ENCODE measurements around the gene MAP3K5.
"Not testable (repeated sequence)": the region's sequence is repeated elsewhere in the genome, so short reads cannot be mapped to it uniquely, and the experiment has no call there.

Gene MAP3K5

DNA sequence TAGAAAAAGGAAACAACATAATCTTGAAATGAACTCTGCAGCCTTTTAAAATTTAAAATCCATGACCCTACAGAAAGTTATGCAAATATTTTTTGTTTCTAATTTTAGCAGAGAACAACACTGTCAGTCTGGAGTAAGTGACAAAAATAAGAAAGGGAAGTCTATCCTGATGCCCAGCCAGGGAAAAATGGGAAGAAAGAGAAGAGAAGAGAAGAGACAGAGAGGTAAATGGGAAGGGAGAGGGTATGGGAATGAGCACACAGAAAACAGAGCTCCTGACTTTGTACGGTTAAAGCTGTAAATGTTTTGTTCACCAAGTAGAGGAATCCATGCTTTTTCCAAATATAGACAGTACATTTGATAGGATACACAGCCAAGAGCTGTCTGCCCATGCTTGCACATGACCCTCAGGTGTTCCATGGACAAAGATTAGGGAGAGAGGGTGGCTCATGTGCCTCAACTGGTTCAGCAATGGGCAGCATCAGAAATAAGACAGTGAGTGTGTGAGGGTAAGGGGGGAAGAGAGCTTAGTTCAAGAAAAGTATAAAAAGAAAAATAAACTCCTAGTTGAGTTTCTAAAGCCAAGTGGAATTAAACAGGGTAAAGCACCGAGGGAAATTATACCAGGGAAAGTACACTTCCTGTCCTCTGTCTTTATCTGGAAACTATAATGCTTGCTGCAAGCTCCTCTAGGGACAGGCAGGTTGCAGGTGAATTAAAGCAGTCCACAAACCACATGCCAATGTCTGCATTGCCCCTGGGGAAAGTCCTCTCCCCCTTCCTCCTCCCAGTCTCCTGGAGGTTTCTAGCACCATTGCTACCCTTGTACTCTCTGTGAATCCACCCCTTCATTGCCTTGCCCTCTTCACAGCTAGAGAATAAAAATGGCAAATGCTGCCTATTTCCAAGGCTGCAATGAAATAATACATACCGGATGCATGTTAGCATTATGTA, 30.0 kb downstream of the MAP3K5 start:
- DNase-seq = no peak
- Histone ChIP-seq H3K36me3 (ENCODE audit: control insufficient read depth in 4 of 4, insufficient read depth in 4 of 4, low read length in 3 of 4) (no peaks in the 10 kb centered on the region), H3K27ac (ENCODE audit: insufficient read depth in 1 of 2, low read depth in 1 of 2, low read length in 2 of 2, poor library complexity in 1 of 2, severe bottlenecking in 2 of 2) (peak overlapping the region; percentile 6 to 52), H3K27me3 (replicated peaks in 2 of 5; ENCODE audit: control insufficient read depth in 4 of 5, insufficient read depth in 5 of 5, low read length in 4 of 5) (no peaks in the 10 kb centered on the region), H3K9me3 (ENCODE audit: control extremely low read depth in 1 of 5, control insufficient read depth in 4 of 5, insufficient read depth in 2 of 5, low read depth in 1 of 5, low read length in 4 of 5) (no peaks in the 10 kb centered on the region), H3K4me1 (ENCODE audit: control extremely low read depth in 1 of 4, control insufficient read depth in 4 of 4, insufficient read depth in 4 of 4, low read length in 3 of 4) (peaks cover 30 to 75% (median 61%) of the 10 kb centered on the region in 4 experiments), H3K4me3 (ENCODE audit: control insufficient read depth in 1 of 7, extremely low read depth in 1 of 7, insufficient read depth in 4 of 7, low read depth in 2 of 7, low read length in 6 of 7) (peak overlapping the region in 5 of 7 experiments; percentile 49 to 71 (median 52))
- WGBS (ENCODE audit: insufficient coverage) = no CpG with 5 or more reads among the region's 3 CpGs
- POLR2A ChIA-PET = no interaction called here
- CTCF ChIA-PET = interaction anchor here (0.9 to 4.8 kb wide), 7 partner anchors 9 to 118 kb away, joined by 3 to 28 read pairs (median 11); partner anchors contain the start of gene MAP3K5

DNA sequence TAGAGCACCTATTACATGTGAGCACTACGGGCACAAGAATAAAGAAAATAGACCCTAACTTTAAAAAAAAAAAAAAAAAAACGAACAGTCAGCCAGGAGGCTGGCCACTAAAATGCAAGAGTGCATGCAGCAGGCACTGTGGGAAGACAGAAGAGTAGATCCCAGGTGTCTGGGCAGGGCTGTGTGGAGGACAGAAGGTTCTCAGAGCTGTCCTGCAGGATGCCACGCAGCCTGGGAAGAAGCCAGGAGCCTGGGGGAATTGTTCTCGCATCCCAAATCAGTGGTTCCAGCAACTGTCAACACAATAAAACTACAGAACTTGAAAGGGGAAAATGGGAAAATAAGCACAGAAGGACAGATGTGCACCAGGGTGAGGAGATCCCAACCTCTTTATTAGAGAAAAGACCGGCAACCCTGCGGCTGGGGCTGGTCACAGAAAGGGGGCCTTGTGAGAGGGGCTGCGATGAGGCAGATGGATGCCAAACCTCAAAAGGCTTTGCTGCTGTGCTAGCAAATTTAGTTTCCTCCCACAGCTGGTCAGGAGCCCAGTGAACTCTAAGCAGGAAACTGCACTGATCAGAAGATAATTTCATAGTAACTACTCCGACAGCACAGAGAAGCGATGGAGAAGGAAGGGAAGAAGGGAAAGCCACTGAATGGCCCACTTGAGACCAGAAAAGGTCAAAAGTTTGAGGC, 30.9 kb downstream of the MAP3K5 start:
- Histone ChIP-seq H3K4me1 (ENCODE audit: control extremely low read depth in 1 of 4, control insufficient read depth in 4 of 4, insufficient read depth in 4 of 4, low read length in 3 of 4) (peaks cover 23 to 71% (median 58%) of the 10 kb centered on the region in 4 experiments), H3K27ac (ENCODE audit: insufficient read depth in 1 of 2, low read depth in 1 of 2, low read length in 2 of 2, poor library complexity in 1 of 2, severe bottlenecking in 2 of 2) (peak overlapping the region; percentile 6 to 52), H3K27me3 (replicated peaks in 2 of 5; ENCODE audit: control insufficient read depth in 4 of 5, insufficient read depth in 5 of 5, low read length in 4 of 5) (no peaks in the 10 kb centered on the region), H3K36me3 (ENCODE audit: control insufficient read depth in 4 of 4, insufficient read depth in 4 of 4, low read length in 3 of 4) (no peaks in the 10 kb centered on the region), H3K4me3 (ENCODE audit: control insufficient read depth in 1 of 7, extremely low read depth in 1 of 7, insufficient read depth in 4 of 7, low read depth in 2 of 7, low read length in 6 of 7) (peak overlapping the region in 6 of 7 experiments; percentile 7 to 71 (median 52)), H3K9me3 (ENCODE audit: control extremely low read depth in 1 of 5, control insufficient read depth in 4 of 5, insufficient read depth in 2 of 5, low read depth in 1 of 5, low read length in 4 of 5) (no peaks in the 10 kb centered on the region)
- DNase-seq = peak in 2 of 3 donors; percentile 52 to 75
- 0% methylated on average over 5 of the region's 9 CpGs for WGBS (ENCODE audit: insufficient coverage)
- ChIA-PET CTCF (interaction anchor here (1.1 to 4.8 kb wide), 6 partner anchors 10 to 117 kb away, joined by 3 to 27 read pairs (median 6); partner anchors contain the start of gene MAP3K5), POLR2A (interaction anchor here (0.6 kb wide), 1 partner anchor 473 kb away, joined by 6 read pairs; no protein-coding TSS in a partner anchor)

DNA sequence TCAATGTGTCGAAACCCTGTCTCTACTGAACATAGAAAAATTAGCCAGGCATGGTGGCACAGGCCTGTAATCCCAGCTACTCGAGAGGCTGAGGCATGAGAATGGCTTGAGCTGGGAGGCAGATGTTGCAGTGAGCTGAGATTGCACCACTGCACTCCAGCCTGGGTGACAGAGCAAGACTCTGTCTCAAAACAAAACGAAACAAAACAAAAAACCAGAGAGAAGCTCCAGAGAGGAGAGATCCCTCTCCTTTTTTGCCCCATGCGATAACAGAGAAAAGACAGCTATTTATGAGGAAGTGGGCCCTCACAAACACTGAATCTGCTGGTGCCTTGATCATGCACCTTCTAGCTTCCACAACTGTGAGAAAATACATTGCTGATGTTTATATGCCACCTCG, 31.5 kb downstream of the MAP3K5 start:
- 31% methylated on average over 4 of the region's 5 CpGs for WGBS (ENCODE audit: insufficient coverage)
- H3K9me3 ChIP-seq (ENCODE audit: control extremely low read depth in 1 of 5, control insufficient read depth in 4 of 5, insufficient read depth in 2 of 5, low read depth in 1 of 5, low read length in 4 of 5); H3K36me3 ChIP-seq (ENCODE audit: control insufficient read depth in 4 of 4, insufficient read depth in 4 of 4, low read length in 3 of 4); POLR2A ChIA-PET; H3K27me3 ChIP-seq (replicated peaks in 2 of 5; ENCODE audit: control insufficient read depth in 4 of 5, insufficient read depth in 5 of 5, low read length in 4 of 5): not testable (repeated sequence)
- CTCF ChIA-PET = interaction anchor here (1.0 to 4.8 kb wide), 7 partner anchors 13 to 41 kb away, joined by 3 to 27 read pairs (median 6); partner anchors contain the start of gene MAP3K5
- Histone ChIP-seq H3K4me1 (ENCODE audit: control extremely low read depth in 1 of 4, control insufficient read depth in 4 of 4, insufficient read depth in 4 of 4, low read length in 3 of 4) (peaks cover 23 to 65% (median 54%) of the 10 kb centered on the region in 4 experiments), H3K4me3 (ENCODE audit: control insufficient read depth in 1 of 7, extremely low read depth in 1 of 7, insufficient read depth in 4 of 7, low read depth in 2 of 7, low read length in 6 of 7) (peak overlapping the region in 5 of 7 experiments; percentile 4 to 71 (median 52)), H3K27ac (ENCODE audit: insufficient read depth in 1 of 2, low read depth in 1 of 2, low read length in 2 of 2, poor library complexity in 1 of 2, severe bottlenecking in 2 of 2) (peak overlapping the region in 1 of 2 experiments; percentile 52)
- DNase-seq = peak in 2 of 3 donors; percentile 72 to 83

GRCh38 chr6:136757150-136757549, 35.1 kb downstream of the MAP3K5 start:
- H3K4me3 ChIP-seq (ENCODE audit: control insufficient read depth in 1 of 7, extremely low read depth in 1 of 7, insufficient read depth in 4 of 7, low read depth in 2 of 7, low read length in 6 of 7) = no peak overlapping the region
- H3K4me1 ChIP-seq (ENCODE audit: control extremely low read depth in 1 of 4, control insufficient read depth in 4 of 4, insufficient read depth in 4 of 4, low read length in 3 of 4) = peaks cover 16 to 55% (median 36%) of the 10 kb centered on the region in 4 experiments

DNA sequence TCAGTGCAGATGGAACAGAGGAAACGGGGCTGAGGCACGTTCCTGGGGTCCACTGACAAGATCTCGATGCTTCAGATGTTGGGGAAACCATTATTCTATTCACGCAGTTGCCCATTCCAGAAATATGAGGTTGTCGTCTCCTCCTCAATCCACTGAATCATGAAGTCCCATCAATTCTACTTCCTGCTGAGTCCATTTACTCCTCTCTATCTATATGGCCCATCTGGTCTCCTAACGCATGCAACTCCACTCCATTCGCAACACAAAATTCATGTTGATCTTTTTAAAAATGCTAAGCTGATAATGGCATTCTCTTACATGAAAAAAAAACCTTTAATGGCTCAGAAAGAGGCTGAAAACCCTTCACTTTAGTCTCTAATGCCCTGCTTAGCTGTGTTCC, 37.5 kb downstream of the MAP3K5 start:
- POLR2A ChIA-PET = no interaction called here
- H3K27me3 ChIP-seq (replicated peaks in 2 of 5; ENCODE audit: control insufficient read depth in 4 of 5, insufficient read depth in 5 of 5, low read length in 4 of 5) = no peaks in the 10 kb centered on the region
- CTCF ChIA-PET = interaction anchor here (1.1 to 3.3 kb wide), 4 partner anchors 9 to 37 kb away, joined by 3 to 17 read pairs (median 8); partner anchors contain the start of gene MAP3K5
- peak overlapping the region in 1 of 2 experiments; percentile 27 for H3K27ac ChIP-seq (ENCODE audit: insufficient read depth in 1 of 2, low read depth in 1 of 2, low read length in 2 of 2, poor library complexity in 1 of 2, severe bottlenecking in 2 of 2)
- no peaks in the 10 kb centered on the region for H3K9me3 ChIP-seq (ENCODE audit: control extremely low read depth in 1 of 5, control insufficient read depth in 4 of 5, insufficient read depth in 2 of 5, low read depth in 1 of 5, low read length in 4 of 5)
- no peaks in the 10 kb centered on the region for H3K36me3 ChIP-seq (ENCODE audit: control insufficient read depth in 4 of 4, insufficient read depth in 4 of 4, low read length in 3 of 4)
- WGBS (ENCODE audit: insufficient coverage) = 75% methylated on average over 5 of the region's 7 CpGs
- DNase-seq = no peak
- peaks cover 10 to 55% (median 36%) of the 10 kb centered on the region in 4 experiments for H3K4me1 ChIP-seq (ENCODE audit: control extremely low read depth in 1 of 4, control insufficient read depth in 4 of 4, insufficient read depth in 4 of 4, low read length in 3 of 4)
- H3K4me3 ChIP-seq (ENCODE audit: control insufficient read depth in 1 of 7, extremely low read depth in 1 of 7, insufficient read depth in 4 of 7, low read depth in 2 of 7, low read length in 6 of 7) = no peak overlapping the region

More at GRCh38 chr6:136757150-136757549, 35.1 kb downstream of the MAP3K5 start:
- 100% methylated on average over 2 of the region's 2 CpGs for WGBS (ENCODE audit: insufficient coverage)
- Histone ChIP-seq H3K9me3 (ENCODE audit: control extremely low read depth in 1 of 5, control insufficient read depth in 4 of 5, insufficient read depth in 2 of 5, low read depth in 1 of 5, low read length in 4 of 5) (no peaks in the 10 kb centered on the region), H3K36me3 (ENCODE audit: control insufficient read depth in 4 of 4, insufficient read depth in 4 of 4, low read length in 3 of 4) (no peaks in the 10 kb centered on the region), H3K27ac (ENCODE audit: insufficient read depth in 1 of 2, low read depth in 1 of 2, low read length in 2 of 2, poor library complexity in 1 of 2, severe bottlenecking in 2 of 2) (no peak overlapping the region), H3K27me3 (replicated peaks in 2 of 5; ENCODE audit: control insufficient read depth in 4 of 5, insufficient read depth in 5 of 5, low read length in 4 of 5) (no peaks in the 10 kb centered on the region)
- ChIA-PET CTCF (interaction anchor here (1.4 to 3.2 kb wide), 3 partner anchors 11 to 35 kb away, joined by 3 to 17 read pairs (median 5); partner anchors contain the start of gene MAP3K5), POLR2A (no interaction called here)
- DNase-seq = no peak

DNA sequence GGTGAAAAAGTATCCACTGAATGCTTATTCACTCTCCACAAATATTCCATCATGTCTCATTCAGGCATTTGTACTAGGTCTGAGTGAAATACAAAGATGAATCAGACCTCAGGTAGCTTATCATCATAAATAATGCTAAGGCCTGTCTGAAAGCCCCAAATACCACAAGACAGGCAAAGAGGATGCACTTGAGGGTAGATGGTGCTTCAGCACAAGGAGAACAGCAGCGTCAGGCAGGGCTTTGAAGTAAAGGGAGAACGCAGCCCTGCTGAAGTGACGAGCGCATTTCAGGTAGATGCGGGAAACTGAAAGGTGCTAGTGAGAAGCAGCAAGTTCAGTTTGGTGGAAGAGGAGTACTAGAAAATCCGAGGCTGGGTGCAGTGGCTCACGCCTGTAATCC, 38.7 kb downstream of the MAP3K5 start:
- Histone ChIP-seq H3K36me3 (ENCODE audit: control insufficient read depth in 4 of 4, insufficient read depth in 4 of 4, low read length in 3 of 4) (no peaks in the 10 kb centered on the region), H3K27me3 (replicated peaks in 2 of 5; ENCODE audit: control insufficient read depth in 4 of 5, insufficient read depth in 5 of 5, low read length in 4 of 5) (no peaks in the 10 kb centered on the region), H3K9me3 (ENCODE audit: control extremely low read depth in 1 of 5, control insufficient read depth in 4 of 5, insufficient read depth in 2 of 5, low read depth in 1 of 5, low read length in 4 of 5) (no peaks in the 10 kb centered on the region), H3K27ac (ENCODE audit: insufficient read depth in 1 of 2, low read depth in 1 of 2, low read length in 2 of 2, poor library complexity in 1 of 2, severe bottlenecking in 2 of 2) (no peak overlapping the region), H3K4me1 (ENCODE audit: control extremely low read depth in 1 of 4, control insufficient read depth in 4 of 4, insufficient read depth in 4 of 4, low read length in 3 of 4) (peaks cover 13 to 58% (median 42%) of the 10 kb centered on the region in 4 experiments), H3K4me3 (ENCODE audit: control insufficient read depth in 1 of 7, extremely low read depth in 1 of 7, insufficient read depth in 4 of 7, low read depth in 2 of 7, low read length in 6 of 7) (no peak overlapping the region)
- POLR2A ChIA-PET = no interaction called here
- peak in 2 of 3 donors; percentile 41 to 59 for DNase-seq
- WGBS (ENCODE audit: insufficient coverage) = 92% methylated on average over 7 of the region's 7 CpGs
- CTCF ChIA-PET = interaction anchor here (3.3 kb wide), 1 partner anchor 13 kb away, joined by 13 read pairs; no protein-coding TSS in a partner anchor
